Gastroesophageal sphincter (tissue), 4 donors: ENCODE results near the gene UBL4A. TPM values are rescaled to one million over a fixed set of nuclear protein-coding genes. Genes with fewer than 3 reads are reported as not detected.

ENCODE experiments used
- ATAC-seq: fragments of 150-250 bp; one replicate; pipeline ENCODE4 v1.9.1; 2016; ENCODE audit warnings: mild to moderate bottlenecking, moderate library complexity
- H3K27ac ChIP-seq, 4 donors: fragments of 200-600 bp; sonication (generic) in 3 of 4; 1 replicate in 3 of 4; 2 replicates in 1 of 4; pipeline ENCODE4 v1.5.1; 2016 to 2019
- H3K27me3 ChIP-seq: fragments of 200-600 bp; sonication (generic); one replicate; pipeline ENCODE4 v1.5.1; 2019
- H3K36me3 ChIP-seq, 2 donors: fragments of 200-600 bp; sonication (generic); one replicate each; pipeline ENCODE4 v1.5.1; 2019; ENCODE audit warnings: control low read depth in 1 of 2
- H3K4me1 ChIP-seq, 3 donors: fragments of 200-600 bp; sonication (generic); 1 replicate in 2 of 3; 2 replicates in 1 of 3; pipeline ENCODE4 v1.5.1; 2016 to 2019; ENCODE audit warnings: control low read depth in 2 of 3
- H3K4me3 ChIP-seq, 2 donors: fragments of 200-600 bp; sonication (generic); one replicate each; pipeline ENCODE4 v1.5.1; 2019; ENCODE audit warnings: mild to moderate bottlenecking in 1 of 2, moderate library complexity in 1 of 2
- H3K9me3 ChIP-seq, 3 donors: fragments of 200-600 bp; sonication (generic); one replicate each; pipeline ENCODE4 v1.5.1; 2017 to 2019; ENCODE audit warnings: control low read depth in 2 of 3
- CTCF ChIP-seq, 4 experiments: fragments of 200-600 bp in 2 of 4; fragments of 450-650 bp in 2 of 4; sonication (generic) in 1 of 4; IDR thresholded peaks; one replicate each; pipeline ENCODE4 v1.5.1; 2017 to 2019; ENCODE audit warnings: antibody characterized with exemption in 4 of 4, mild to moderate bottlenecking in 2 of 4, moderate library complexity in 2 of 4
- EP300 ChIP-seq: sonication (generic); formaldehyde crosslinking; IDR thresholded peaks from one replicate; pipeline ENCODE4 v1.6.1; 2017; ENCODE audit warnings: antibody characterized with exemption, mild to moderate bottlenecking
- POLR2A ChIP-seq, 2 donors: fragments of 450-650 bp; IDR thresholded peaks; one replicate each; pipeline ENCODE4 v1.6.1; 2017; ENCODE audit warnings: antibody characterized with exemption in 2 of 2, mild to moderate bottlenecking in 2 of 2, moderate library complexity in 1 of 2
- POLR2AphosphoS5 ChIP-seq: sonication (generic); formaldehyde crosslinking; IDR thresholded peaks from one replicate; pipeline ENCODE4 v1.6.1; 2017; ENCODE audit warnings: antibody characterized with exemption
- WGBS, 2 donors: methylation state at CpG; one replicate each; pipeline ENCODE4 v1.1.5; 2018; ENCODE audit warnings: low coverage in 1 of 2; 5-methylcytosine and 5-hydroxymethylcytosine counted together
- total RNA-seq, 4 donors: library from RNA; depleted of rRNA; stranded (reverse); fragments of >200 nt; gene quantifications; one replicate each; pipeline ENCODE4 v1.1.0, GENCODE V29; 2016

The UBL4A gene
- total RNA-seq, 4 donors from 2014 or later: 35.9 to 80.2 (median 47.0) TPM

GRCh38 chrX:154483325-154483724, 3.1 kb downstream of the UBL4A start:
- H3K36me3 ChIP-seq: peaks cover 0 to 19% of the 10 kb centered on the region in 2 donors
- H3K27ac ChIP-seq: no peak overlapping the region
- H3K9me3 ChIP-seq: no peaks in the 10 kb centered on the region
- H3K4me3 ChIP-seq: no peak overlapping the region
- no peak for ATAC-seq
- H3K4me1 ChIP-seq: peaks cover 0 to 37% (median 7%) of the 10 kb centered on the region in 3 donors
- TF ChIP-seq CTCF (IDR thresholded peaks at IDR 0.05) (no peak), POLR2A (IDR thresholded peaks at IDR 0.05) (no peak), POLR2AphosphoS5 (no peak), EP300 (no peak)
- H3K27me3 ChIP-seq: no peaks in the 10 kb centered on the region
- WGBS, 2 donors: 70 to 90% methylated on average over 2 to 4 of the region's 7 CpGs

GRCh38 chrX:154482786-154483185, 3.6 kb downstream of the UBL4A start:
- WGBS, 2 donors: 68% methylated on average over 3 of the region's 7 CpGs; no CpG with 5 or more reads in 1 of the 2 donors

GRCh38 chrX:154481911-154482601, 4.4 kb downstream of the UBL4A start:
- no peaks in the 10 kb centered on the region for H3K27me3 ChIP-seq
- H3K9me3 ChIP-seq: no peaks in the 10 kb centered on the region
- 66 to 78% methylated on average over 5 to 6 of the region's 14 CpGs for WGBS, 2 donors
- H3K4me3 ChIP-seq: no peak overlapping the region
- peaks cover 0 to 34% (median 7%) of the 10 kb centered on the region in 3 donors for H3K4me1 ChIP-seq
- ATAC-seq: no peak
- peaks cover 0 to 9% of the 10 kb centered on the region in 2 donors for H3K36me3 ChIP-seq
- no peak for TF ChIP-seq CTCF (IDR thresholded peaks at IDR 0.05)
- no peak for TF ChIP-seq POLR2A (IDR thresholded peaks at IDR 0.05)
- no peak for TF ChIP-seq EP300
- TF ChIP-seq POLR2AphosphoS5: no peak
- H3K27ac ChIP-seq: no peak overlapping the region

More at GRCh38 chrX:154482786-154483185, 3.6 kb downstream of the UBL4A start:
- TF ChIP-seq EP300 (no peak), CTCF (IDR thresholded peaks at IDR 0.05) (no peak)
- peaks cover 0 to 14% of the 10 kb centered on the region in 2 donors for H3K36me3 ChIP-seq
- no peaks in the 10 kb centered on the region for H3K9me3 ChIP-seq
- H3K4me1 ChIP-seq: peaks cover 0 to 38% (median 7%) of the 10 kb centered on the region in 3 donors
- ATAC-seq: no peak
- H3K27ac ChIP-seq: no peak overlapping the region
- H3K4me3 ChIP-seq: no peak overlapping the region
- no peaks in the 10 kb centered on the region for H3K27me3 ChIP-seq

- H3K4me3 ChIP-seq: no peak overlapping the region
- peaks cover 0 to 9% of the 10 kb centered on the region in 2 donors for H3K36me3 ChIP-seq
- 87 to 100% methylated on average over 1 to 3 of the region's 5 CpGs for WGBS, 2 donors
- no peak overlapping the region for H3K27ac ChIP-seq
- peaks cover 0 to 30% (median 7%) of the 10 kb centered on the region in 3 donors for H3K4me1 ChIP-seq
- H3K9me3 ChIP-seq: no peaks in the 10 kb centered on the region
- no peak for ATAC-seq
- TF ChIP-seq POLR2A (IDR thresholded peaks at IDR 0.05) (no peak), CTCF (IDR thresholded peaks at IDR 0.05) (no peak), POLR2AphosphoS5 (no peak), EP300 (no peak)
- H3K27me3 ChIP-seq: no peaks in the 10 kb centered on the region
These were observed 5.2 kb downstream of the UBL4A start for GRCh38 chrX:154481195-154481594.
